ENCODE measurements around the gene INPP5J.

- TF ChIP-seq, protein P1, sequence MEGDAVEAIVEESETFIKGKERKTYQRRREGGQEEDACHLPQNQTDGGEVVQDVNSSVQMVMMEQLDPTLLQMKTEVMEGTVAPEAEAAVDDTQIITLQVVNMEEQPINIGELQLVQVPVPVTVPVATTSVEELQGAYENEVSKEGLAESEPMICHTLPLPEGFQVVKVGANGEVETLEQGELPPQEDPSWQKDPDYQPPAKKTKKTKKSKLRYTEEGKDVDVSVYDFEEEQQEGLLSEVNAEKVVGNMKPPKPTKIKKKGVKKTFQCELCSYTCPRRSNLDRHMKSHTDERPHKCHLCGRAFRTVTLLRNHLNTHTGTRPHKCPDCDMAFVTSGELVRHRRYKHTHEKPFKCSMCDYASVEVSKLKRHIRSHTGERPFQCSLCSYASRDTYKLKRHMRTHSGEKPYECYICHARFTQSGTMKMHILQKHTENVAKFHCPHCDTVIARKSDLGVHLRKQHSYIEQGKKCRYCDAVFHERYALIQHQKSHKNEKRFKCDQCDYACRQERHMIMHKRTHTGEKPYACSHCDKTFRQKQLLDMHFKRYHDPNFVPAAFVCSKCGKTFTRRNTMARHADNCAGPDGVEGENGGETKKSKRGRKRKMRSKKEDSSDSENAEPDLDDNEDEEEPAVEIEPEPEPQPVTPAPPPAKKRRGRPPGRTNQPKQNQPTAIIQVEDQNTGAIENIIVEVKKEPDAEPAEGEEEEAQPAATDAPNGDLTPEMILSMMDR (conservative IDR thresholded peaks at IDR 0.05; ENCODE audit: low read depth, low read length), result no peak
- TF ChIP-seq EZH2 (IDR thresholded peaks at IDR 0.05; ENCODE audit: borderline replicate concordance, low read depth, low read length, poor library complexity, severe bottlenecking), result no peak
Observed at GRCh38 chr22:31103111-31103510, 19.7 kb upstream of the INPP5J start.

All from A673 (cell line).